Fibroblast of peridontal ligament (primary cell): Measurements from ENCODE around the gene FBXO41.

Experiments used
- DNase-seq: peaks from one replicate; pipeline ENCODE4 v3.0.0-alpha.2; 2010; ENCODE audit errors: extremely low read depth

Gene FBXO41

DNA sequence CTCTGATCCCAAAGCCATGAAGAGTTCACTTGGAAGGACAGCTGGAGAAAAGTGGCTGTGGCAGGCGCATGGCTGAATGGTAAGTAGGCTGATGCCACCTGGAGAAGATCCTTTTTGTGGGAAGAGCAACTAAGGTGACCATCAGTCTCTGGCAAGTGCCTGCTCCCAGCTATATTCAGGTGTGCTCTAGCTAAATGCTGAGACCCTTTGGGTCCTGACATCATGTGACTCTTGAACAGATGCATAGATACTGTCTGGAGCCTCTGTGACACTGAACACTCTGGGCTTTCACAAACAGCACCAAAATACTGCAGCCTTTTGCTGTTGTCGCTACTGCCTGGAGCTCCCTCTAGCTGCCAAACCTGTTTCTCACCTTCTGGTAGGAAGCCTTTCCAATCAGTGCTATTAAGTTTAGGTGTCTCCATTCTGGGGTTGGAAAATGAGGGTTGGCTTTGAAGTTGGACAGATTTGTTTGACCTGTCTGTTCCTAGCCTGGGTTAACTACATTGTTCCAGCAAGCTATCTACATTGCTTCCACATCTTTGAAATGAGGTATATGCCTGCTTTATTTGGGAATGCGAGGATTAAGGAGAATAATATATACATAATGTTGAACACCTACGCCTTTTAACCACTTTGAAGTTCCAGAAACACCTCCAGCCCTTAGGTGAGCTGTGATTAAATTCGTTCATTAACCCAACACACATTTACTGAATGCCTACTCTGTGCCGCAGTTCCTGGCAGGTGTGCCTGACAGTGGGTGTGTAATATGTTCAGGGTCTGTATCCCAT is 6.0 kb upstream of the FBXO41 start:
- DNase-seq: peak; percentile 13

DNA sequence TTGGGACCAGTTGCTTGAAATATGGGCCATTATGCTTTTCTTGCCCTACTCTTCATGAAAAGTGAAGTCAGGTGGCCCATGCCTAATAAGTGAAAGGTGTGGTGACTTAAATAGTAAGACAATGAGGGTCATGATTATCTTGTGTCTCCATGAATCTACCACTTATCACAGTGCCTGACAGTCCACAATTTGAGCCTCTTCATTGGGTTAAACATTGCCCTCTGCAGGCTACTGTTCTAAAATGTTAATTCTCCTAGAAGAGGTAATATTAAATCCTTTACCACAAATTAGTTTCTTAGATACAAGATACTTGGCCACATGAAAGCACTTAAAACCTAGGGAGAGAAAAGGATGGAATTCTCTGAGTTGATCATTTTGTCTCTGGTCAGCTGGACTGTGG is 5.0 kb upstream of the FBXO41 start:
- DNase-seq: no peak

DNA sequence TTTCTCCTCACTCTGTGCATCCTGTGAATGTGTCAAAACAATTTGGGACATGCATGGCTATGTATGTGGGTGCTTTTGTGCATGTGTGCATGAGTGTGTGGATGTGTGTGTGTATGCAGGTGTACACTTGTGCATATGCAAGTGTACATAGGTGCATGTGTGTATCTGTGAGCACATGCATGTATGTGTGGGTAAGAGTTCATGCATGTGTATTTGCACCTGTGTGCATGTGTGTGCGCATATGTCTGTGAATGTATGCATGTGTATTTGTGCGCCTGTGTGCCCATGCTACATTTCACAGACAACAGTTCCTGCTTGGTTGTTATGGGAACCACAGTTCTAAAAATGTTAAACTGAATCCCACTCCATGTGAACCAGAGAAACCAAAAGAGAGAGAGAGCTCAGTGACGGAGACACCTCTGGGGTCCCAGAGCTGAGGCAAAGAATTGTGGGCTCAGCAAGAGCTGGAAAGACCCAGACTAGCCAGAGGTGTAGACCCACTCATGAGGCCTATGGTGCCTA is 1.9 kb upstream of the FBXO41 start:
- no peak for DNase-seq

DNA sequence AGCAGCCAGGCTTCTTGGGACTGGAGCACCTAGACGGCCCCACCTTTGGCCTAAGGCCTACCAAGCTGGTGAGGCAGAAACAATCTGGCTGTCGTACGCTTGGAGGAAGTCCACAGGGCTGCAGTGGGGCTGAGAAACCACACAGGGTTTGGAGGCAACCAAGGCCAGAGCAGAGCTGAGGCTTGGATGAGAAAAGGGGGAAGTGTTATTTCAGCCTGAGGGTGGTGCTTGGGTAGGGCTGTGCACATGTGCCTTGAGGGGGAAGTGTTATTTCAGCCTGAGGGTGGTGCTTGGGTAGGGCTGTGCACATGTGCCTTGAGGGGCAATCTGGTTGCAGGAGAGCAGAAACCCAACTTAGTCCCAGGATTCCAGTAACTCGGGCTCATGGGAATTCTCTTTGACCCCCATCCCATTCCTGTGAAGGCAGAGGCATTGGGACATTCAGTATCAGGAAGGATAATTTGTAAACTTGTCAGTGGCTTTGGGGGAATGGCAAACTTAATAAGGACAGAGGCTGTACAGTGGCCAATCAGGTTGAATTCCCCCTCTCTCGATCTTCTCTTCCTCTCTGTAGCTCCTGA is 971 bp upstream of the FBXO41 start:
- DNase-seq: no peak

DNA sequence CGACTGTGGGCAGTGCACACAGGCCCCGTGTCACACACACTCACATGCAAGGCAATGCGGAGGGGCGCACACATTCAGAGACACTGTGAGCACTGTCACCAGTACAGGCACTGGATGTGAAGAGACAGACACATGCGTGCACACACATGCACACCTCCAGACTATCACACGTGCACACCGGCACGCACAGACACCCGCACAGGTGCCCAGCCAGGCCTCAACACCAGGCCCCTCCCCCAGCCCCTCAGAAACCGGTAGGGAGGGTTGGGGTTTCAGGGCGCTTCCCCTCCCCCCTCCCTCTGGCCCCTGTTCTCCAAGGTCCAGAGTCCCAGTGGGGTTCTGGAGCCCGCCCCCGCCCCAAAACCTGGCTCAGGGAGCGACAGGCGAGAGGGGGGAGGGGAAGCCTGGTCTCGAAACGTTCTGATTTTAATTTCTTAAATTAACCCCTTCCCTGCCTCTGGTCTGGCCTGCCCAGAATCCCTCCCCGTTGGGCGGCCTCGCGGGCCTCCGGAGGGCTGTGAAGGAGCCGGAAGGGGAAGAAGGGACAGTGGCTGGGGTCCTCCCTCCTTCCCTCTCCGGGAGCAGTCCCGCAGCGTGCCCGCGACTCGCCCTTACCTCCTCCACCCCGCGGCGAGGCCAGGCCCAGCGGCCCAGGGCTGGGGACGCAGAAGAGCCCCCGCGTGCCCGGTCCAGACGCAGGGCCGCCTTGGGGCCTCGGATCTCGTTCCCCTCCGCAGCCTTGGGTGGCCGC is 558 bp downstream of the FBXO41 start:
- DNase-seq: no peak

DNA sequence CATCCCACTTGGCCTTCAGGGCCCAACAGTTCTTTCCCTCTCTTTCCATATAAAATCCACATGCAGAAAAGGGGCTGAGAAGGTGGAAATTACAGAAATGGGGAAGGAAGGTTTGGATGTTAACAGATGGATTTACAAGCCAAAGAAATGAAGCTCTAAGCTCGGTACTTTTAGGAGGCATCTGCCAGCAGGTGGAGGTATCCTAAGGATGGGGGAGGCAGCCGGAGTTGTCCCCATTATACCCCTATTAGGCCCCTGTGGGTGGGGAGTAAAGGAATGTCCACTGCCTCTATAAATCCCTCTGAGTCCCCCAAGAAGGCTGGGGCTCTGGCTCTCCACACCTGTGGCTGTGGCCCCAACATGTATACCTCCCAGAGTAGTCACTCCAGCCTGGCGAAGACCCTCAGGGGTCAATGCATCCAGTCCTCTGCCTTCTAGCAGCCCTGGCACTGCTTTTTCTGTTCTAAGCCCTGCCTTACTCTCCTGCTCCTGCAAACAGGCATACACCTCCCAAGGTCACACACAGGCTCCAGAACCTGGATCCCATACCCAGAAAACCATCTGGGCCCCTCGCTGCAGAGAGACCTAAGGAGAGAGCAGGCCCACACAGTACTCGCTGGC is 1.2 kb downstream of the FBXO41 start:
- DNase-seq: no peak

DNA sequence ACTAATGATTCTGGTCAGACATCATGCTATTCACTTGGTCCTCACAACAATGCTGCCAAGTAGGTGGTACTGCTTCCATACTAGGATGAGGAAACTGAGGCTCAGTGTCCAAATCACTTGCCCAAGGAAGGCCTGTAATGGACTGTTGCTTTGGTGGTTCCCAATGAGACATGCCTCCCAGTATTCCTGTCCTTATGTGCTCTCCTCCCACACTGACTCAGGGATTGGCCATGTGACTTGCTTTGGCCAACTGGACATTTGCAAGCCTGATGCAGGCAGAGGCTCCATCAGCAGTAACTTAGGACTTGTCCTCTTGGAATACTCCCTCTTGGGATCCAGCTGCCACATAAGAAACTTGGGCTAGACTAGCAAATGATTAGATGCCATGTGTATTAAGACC is 3.0 kb downstream of the FBXO41 start:
- DNase-seq: no peak

DNA sequence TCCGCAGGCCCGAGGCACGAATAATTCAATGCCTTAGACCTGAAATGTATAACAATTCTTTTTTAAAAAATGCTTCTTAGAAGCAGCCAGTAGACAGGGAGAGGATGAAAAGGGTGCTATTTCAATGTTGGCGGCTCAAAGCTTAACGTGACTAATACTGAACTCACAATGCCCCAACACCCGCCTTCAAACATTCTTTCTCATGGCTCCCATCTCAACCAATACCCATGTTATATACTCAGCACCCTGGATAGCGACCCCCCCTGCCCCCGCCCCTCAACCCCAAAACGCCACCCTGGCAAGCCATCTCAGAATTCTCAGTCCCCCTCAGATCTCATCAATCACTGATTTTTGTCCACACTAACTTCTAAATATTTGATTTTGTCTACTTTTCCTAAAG is 4.4 kb downstream of the FBXO41 start:
- DNase-seq: no peak

DNA sequence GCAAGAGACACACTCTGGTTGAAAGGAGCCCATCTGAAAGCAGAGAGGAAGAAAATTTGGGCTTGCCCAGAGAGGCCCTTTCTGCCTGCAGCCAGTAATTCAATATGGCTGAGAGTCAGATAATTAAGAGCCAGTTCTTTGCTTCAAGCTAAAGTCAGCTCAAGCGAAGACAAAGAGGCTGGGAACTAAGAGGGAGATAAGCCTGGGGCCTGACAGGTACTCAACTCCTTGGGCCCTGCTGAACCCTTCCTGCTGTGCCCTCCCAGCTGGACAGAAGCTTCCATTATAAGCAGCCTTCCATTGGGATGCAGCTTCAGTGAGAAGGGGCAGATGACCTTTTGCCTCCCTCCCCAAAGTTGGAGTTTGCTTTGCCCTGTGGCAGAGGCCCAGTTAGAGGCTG is 12.0 kb downstream of the FBXO41 start:
- no peak for DNase-seq

DNA sequence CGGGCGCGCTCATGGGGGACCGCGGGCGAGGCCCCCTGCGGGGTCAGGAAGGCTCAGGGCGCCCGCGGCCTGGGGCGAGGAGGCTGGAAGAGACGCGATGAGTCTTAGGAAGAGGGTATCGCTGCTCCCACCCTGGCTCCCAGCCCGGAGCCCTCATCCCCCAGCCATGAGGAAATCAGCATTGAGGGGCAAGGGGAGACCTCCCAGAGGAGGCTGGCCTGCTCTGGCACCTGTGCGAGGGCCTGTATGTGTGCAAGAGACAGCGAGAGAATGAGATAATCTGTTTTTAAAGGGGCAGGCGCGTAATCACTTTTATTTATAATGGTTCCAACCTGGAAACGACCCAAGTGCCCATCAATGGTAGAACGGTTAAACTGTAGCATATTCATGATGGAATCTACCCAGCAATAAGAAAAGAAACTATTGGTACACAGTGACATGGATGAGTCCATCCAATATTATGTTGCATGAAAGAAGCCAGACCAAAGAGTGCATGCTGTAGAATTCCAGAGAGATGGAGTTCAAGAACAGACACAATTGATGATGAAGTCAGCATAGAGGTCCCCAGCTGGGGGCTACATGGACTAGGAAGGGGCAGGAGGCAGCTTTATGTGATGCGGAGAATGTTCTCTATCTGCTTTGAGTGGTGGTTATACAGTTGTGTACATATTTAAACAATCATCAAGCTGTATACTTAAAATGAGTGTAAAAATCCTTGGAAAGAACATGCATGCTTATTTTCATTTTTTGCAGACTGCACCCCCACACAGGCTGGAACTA is 14.4 kb downstream of the FBXO41 start:
- DNase-seq: no peak

DNA sequence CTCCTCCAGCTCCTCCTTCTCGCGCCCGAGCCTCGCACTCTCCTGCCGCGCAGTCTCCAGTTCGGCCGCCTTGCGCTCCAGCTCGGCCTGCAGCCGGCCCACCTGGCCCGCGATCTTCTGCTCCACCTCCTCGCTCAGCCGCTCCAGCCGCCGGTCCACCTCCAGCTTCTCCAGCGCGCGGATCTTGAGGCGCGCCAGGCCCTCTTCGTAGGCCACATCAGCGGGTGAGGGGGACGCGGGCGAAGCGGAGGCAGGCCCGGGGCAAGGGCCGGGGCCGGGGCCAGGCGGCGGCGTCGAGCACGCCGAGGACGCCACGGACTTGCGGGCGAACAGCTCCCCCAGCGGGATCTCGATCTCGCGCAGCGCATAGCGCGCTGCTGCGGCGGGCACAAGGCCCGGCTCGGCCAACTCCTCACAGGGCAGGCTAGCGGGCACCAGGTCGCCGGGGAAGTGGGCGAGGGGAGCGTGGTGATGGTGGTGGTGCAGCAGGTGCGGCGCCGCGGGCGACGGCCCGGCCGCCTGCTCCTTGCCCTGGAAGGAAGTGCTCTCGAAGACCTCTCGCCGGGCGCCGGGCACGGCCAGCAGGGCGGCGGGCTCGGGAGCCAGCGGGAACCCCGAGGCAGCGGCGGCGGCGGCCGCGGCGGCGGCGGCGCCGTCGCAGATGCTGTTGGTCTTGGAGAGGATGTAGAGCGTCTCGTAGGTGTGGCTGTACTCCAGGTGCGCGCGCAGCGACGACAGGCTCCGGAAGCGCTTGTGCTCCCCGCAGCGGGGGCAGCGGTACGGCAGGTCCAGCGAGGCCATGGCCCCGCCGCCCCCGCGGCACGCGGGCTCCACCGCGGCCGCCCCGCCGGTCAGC is 15.2 kb downstream of the FBXO41 start:
- no peak for DNase-seq

DNA sequence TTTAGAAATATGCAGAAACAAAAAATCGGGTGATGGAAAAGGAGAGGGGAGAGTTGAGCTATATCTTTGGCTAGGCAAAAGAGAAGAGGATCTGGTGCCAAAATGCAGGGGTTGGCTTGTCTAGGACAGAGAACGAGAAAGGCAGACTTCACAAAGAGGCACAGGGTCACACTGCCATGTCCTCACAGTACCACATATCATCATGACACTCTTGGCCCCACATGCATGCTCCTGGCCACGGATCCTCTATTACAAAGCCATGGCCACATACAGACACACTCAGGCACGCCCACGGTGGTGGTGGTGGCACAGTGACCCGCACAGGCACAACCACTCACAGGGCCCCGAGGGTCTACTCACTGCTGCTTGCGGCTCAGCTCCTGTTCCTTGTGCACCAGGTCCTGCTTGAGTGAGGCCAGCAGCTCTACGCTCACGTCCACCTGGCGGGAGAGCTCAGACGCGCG is 15.9 kb downstream of the FBXO41 start:
- DNase-seq: no peak

DNA sequence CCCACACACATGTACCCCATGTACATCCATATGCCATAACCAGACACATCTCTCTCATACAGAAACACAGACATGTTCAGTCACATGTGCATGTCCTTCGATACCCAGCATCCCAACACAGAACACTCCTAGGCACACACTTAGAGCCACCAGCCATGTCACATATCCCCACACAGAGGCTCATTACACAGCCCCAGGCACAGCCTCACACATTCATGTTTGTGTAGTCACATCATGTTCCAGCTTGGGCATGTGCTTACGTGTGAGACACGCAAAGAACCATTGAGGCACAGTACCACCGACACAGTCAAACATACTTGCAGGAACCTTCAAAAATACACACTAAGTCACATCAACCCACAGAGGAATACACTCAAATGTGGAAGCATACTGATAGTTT is 17.3 kb downstream of the FBXO41 start:
- no peak for DNase-seq

DNA sequence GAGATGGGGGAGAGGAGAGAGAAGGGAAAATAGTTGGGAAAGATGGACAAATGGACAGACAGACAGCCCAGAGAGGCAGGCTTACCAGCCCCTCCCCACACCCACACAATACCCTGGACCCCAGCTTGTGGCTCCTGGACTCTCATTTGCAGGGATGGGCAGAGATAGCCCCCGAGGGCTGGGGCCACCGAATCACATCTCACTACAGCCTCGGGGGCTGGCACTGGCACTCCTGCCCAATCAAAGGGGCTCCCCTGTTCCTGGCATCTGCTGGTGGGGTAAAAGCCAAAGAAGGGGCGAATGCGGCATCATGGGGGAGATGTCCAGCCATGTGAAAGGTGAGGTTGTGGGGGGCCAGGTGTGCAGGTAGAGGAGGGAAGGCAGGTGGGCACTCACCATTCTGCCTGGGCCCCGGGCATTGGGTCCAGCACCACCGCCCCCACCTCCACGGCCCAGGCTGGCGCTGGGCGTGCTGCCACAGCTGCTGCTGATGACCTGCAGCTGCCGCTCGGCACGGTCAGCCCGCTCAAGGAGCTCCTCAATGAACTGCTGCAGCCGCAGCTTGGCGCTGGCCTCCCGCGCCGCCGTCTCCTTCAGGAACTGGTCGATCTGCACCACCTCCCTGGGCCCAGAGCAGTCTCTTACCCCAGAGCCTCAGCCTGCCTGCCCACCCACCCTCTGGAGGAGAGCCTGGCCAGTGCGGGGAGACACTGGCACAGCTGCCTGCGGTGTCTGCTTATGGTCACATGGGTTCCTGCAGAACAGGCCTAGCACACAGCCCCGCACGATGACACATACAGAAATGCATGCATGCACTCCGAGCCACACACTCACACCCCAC is 18.0 kb downstream of the FBXO41 start:
- DNase-seq: no peak

DNA sequence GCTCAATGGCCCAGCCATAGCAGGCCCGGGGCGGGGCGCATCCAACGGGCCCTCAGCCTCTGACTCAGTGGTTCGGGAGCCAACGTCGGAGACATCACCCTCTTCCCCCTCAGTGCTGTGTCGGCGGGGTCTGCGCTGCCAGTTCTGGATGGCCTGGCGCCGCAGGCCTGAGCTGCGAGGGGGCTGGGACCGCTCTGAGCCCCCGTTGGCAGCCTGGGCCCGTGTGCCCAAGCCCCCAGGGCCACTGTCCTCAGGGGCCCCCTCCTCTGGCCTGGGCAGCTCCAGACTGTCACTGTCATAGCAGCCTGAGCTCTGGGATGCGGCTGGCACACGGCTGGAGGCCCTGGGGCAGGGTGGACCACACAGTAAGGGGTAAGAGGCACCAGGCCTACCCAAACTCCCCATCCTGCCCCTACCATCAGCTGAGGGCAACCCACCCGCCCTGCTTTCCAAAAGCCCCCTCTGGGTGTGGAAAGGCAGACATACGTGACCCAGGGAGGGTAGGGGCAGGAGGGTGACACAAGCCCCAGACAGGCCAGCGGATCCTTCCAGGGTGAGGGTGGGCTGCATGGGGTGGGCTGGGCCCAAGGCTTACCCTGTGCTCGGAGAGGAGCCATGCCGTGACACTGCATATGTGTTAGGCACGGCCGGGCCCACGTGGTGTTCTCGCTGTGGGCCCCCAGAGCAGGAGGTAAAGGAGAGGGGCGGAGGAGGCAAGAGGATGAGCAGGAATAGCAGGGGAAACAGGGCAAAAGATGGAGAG is 18.8 kb downstream of the FBXO41 start:
- DNase-seq: no peak

DNA sequence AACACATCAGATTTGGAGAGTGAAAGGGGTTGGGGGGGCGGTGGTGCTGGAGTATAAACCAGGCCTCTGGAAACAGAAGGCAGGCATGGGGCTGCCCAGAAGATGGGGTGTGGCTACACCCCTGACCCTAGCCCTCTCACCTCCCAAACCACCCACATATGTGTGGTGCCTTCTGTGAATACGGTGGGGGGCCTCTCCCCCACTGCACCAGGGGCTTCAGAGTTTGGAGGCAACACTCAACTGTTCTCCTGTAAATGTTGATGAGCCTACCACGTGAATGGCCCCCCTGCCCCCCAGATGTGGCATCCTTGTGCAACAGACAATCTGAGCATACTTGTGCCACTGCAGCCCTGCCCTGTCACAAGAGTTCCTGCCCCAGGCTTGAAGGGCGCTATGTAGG is 19.5 kb downstream of the FBXO41 start:
- DNase-seq: no peak

DNA sequence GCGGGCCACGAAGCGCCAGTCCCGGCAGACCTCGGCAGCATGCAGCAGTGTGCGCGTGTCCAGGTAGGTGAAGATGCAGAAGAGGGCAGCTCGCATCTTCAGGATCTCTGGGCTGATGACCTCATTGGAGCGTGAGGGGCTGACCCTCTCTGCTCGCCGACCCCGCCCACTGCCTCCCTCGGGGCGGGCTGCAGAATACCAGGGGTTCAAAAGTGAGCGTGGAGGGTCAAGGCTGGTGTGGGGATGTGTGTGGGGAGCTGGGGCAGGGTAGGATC is 20.0 kb downstream of the FBXO41 start:
- no peak for DNase-seq

DNA sequence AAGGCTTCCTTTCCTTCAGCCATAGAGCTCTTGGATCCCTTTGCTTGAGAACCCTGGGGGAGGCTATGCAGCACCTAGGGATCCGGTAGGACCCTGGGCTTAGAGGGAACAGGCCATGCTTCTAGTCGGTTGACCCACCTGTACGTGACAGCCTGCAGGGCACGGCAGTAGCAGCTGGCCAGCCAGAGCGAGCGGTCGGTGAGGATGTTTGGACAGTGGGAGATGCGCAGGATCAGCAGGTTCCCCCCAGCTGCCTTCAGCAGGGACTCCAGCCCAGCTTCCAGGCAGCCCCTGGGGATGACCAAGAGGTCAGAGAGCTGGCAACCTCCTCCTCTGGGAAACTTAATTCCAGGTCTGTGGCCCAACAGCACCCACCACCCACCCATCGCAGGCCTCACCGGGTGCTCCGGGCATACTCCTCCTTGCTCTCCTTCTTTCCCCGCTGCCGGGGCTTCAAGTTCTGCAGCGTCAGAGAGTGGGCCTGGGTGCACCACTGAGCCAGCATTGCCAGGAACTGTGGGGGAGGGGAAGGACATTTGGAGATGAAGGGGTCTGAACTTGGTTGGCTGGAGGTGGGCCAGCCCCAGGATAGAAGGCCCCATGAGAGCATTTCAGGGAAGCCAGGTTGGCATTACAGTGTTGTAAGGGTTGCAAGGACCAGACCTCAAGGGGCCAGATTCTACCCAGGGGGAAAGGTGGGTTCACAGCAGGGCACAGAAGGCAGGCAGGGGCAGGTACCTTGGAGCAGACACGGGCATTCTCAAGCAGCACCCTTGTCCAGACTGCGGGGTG is 20.5 kb downstream of the FBXO41 start:
- DNase-seq: no peak
